Measurements from ENCODE around the gene PRR30.
"Not testable (repeated sequence)": the region's sequence is repeated elsewhere in the genome, so short reads cannot be mapped to it uniquely, and the experiment has no call there.

PRR30 gene

GRCh38 chr2:27127883-27128667, 11.1 kb downstream of the PRR30 start:
- no peak for DNase-seq

- DNase-seq: no peak
Observed at GRCh38 chr2:27126252-27126710, 12.9 kb downstream of the PRR30 start.

GRCh38 chr2:27125104-27125503, 14.1 kb downstream of the PRR30 start:
- DNase-seq: no peak

GRCh38 chr2:27123302-27124150, 15.7 kb downstream of the PRR30 start, which contains the start of gene ABHD1:
ABHD1 (plus strand) TSS chr2:27123815; CDS start chr2:27123949, 134 bp downstream.
- DNase-seq: peak; percentile 58

GRCh38 chr2:27122791-27123190, 16.4 kb downstream of the PRR30 start:
- no peak for DNase-seq

- no peak for DNase-seq
Observed at GRCh38 chr2:27121906-27122305, 17.3 kb downstream of the PRR30 start.

GRCh38 chr2:27119330-27119670, 19.9 kb downstream of the PRR30 start:
- not testable (repeated sequence) for DNase-seq

- no peak for DNase-seq
Observed at GRCh38 chr2:27118525-27119329, 20.5 kb downstream of the PRR30 start, which contains the start of gene CGREF1. CGREF1 (minus strand) TSS chr2:27119128; CDS start chr2:27104366, 14,762 bp downstream.

- no peak for DNase-seq
Observed at GRCh38 chr2:27117995-27118524, 21.1 kb downstream of the PRR30 start.

- no peak for DNase-seq
Observed at GRCh38 chr2:27115519-27115918, 23.7 kb downstream of the PRR30 start.

- not testable (repeated sequence) for DNase-seq
Observed at GRCh38 chr2:27111392-27112078, 27.7 kb downstream of the PRR30 start.

- not testable (repeated sequence) for DNase-seq
Observed at GRCh38 chr2:27110603-27111352, 28.4 kb downstream of the PRR30 start.

- DNase-seq: no peak
Observed at GRCh38 chr2:27109083-27109482, 30.1 kb downstream of the PRR30 start.

GRCh38 chr2:27108221-27108620, 31.0 kb downstream of the PRR30 start:
- DNase-seq: no peak

GRCh38 chr2:27105981-27106380, 33.2 kb downstream of the PRR30 start:
- DNase-seq: no peak

GRCh38 chr2:27102329-27102728, 36.9 kb downstream of the PRR30 start:
- no peak for DNase-seq

- no peak for DNase-seq
Observed at GRCh38 chr2:27100036-27100435, 39.2 kb downstream of the PRR30 start.

- DNase-seq: no peak
Observed at GRCh38 chr2:27099334-27099955, 39.8 kb downstream of the PRR30 start.

- DNase-seq: no peak
Observed at GRCh38 chr2:27097341-27097740, 41.9 kb downstream of the PRR30 start.

GRCh38 chr2:27096748-27097297, 42.4 kb downstream of the PRR30 start:
- DNase-seq: no peak

All from central memory CD4-positive, alpha-beta T cell (primary cell).